NT2/D1 (cell line): Measurements from ENCODE around the gene ABLIM1.

ENCODE experiments used
- DNase-seq: peaks from one replicate; pipeline ENCODE4 v3.0.0-alpha.2; 2011; ENCODE audit warnings: low read depth, low spot score
- H3K27me3 ChIP-seq: 2 replicates; pipeline ENCODE4 v1.6.0; 2011; ENCODE audit warnings: mild to moderate bottlenecking; ENCODE audit not compliant: insufficient read length, insufficient read depth
- H3K36me3 ChIP-seq: 2 replicates; pipeline ENCODE4 v1.6.1; 2011; ENCODE audit warnings: mild to moderate bottlenecking, low read length, mixed read lengths; ENCODE audit not compliant: insufficient read depth, insufficient read length
- H3K4me1 ChIP-seq: 2 replicates; pipeline ENCODE4 v1.5.1; 2011; ENCODE audit not compliant: insufficient read depth, insufficient read length
- H3K4me3 ChIP-seq: 2 replicates; pipeline ENCODE4 v1.5.1; 2011; ENCODE audit warnings: low read depth; ENCODE audit not compliant: insufficient read length
- H3K9ac ChIP-seq: 2 replicates; pipeline ENCODE4 v1.6.0; 2011; ENCODE audit warnings: low read depth; ENCODE audit not compliant: insufficient read length
- H3K9me3 ChIP-seq: 2 replicates; pipeline ENCODE4 v1.5.1; 2011; ENCODE audit warnings: mild to moderate bottlenecking, low read length; ENCODE audit not compliant: insufficient read depth
- SUZ12 ChIP-seq: IDR thresholded peaks from 2 replicates; pipeline ENCODE4 v1.6.1; 2011; ENCODE audit not compliant: insufficient read length, insufficient read depth; ENCODE audit errors: extremely low read depth
- YY1 ChIP-seq: IDR thresholded peaks from 2 replicates; pipeline ENCODE4 v1.6.1; 2011; ENCODE audit not compliant: insufficient read length, insufficient read depth
- ZNF274 ChIP-seq: IDR thresholded peaks from 2 replicates; pipeline ENCODE4 v1.6.1; 2011; ENCODE audit warnings: mild to moderate bottlenecking, low read depth, low read length

The ABLIM1 gene

DNA sequence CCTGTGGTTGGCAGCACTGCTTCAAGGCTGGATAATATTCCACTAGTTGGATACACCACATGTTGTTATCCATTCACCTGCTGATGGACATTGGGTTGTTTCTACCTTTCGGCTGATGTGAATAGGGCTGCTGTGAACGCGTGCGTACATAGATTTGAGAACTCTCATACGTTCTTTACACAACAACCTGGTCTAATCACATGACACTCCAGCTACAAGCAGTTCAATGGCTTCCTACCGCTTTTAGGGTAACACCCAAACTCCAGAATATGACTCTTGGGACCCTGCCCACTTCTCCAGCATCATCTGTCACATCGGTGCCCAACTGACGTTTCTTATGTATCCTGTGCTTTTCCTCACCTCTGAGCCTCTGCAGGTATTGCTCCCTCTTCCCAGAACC, 114.6 kb downstream of the ABLIM1 start:
- TF ChIP-seq SUZ12 (no peak), ZNF274 (no peak), YY1 (no peak)
- Histone ChIP-seq H3K36me3 (peaks cover 24% of the 10 kb centered on the region), H3K9ac (no peak overlapping the region), H3K4me1 (peaks cover 6% of the 10 kb centered on the region), H3K9me3 (no peaks in the 10 kb centered on the region), H3K4me3 (no peak overlapping the region), H3K27me3 (no peaks in the 10 kb centered on the region)
- no peak for DNase-seq

DNA sequence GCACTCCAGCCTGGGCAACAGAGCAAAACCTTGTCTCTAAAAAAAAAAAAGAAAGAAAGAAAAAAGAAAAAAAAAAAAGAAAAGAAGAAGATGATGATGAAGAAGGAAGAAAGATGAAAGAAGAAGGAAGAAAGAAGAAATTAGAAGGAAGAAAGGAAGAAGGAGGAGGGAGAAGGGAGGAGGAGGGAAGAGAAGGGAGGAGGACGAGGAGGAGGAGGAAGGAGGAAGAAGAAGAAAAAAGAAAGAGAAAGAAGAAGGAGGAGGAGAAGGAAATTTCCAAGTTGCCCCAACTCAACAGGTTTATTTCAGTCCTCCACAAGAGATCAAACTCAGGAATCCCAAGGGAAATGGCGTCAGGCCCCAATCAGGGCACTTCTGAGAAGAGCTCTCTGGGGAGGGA, 115.7 kb downstream of the ABLIM1 start:
- H3K27me3 ChIP-seq: no peaks in the 10 kb centered on the region
- H3K9me3 ChIP-seq: no peaks in the 10 kb centered on the region
- no peak for TF ChIP-seq SUZ12
- no peak for TF ChIP-seq ZNF274
- TF ChIP-seq YY1: no peak
- no peak overlapping the region for H3K9ac ChIP-seq
- no peak for DNase-seq
- H3K4me1 ChIP-seq: peaks cover 6% of the 10 kb centered on the region
- H3K4me3 ChIP-seq: no peak overlapping the region
- H3K36me3 ChIP-seq: peaks cover 21% of the 10 kb centered on the region

DNA sequence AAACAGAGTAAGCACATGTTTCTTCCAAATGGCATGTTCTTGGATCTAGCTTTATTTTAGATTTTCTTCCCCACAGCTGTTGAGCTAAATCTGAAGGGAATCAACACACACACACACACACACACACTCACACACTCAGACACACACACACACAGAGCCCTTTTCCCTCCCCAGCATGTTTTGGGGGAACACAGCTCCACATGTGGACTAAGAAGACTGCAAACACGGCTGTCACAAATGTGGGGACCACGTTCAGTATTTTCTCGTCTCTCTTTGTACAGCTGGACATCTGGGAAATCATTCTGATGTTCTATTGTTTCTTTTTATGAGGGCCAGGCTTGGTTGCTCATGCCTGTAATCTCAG, 116.3 kb downstream of the ABLIM1 start:
- no peaks in the 10 kb centered on the region for H3K27me3 ChIP-seq
- H3K9ac ChIP-seq: no peak overlapping the region
- peaks cover 6% of the 10 kb centered on the region for H3K4me1 ChIP-seq
- no peaks in the 10 kb centered on the region; the same call in 1 of the 2 replicates for H3K9me3 ChIP-seq
- H3K4me3 ChIP-seq: no peak overlapping the region
- TF ChIP-seq YY1 (no peak), ZNF274 (no peak), SUZ12 (no peak)
- H3K36me3 ChIP-seq: peaks cover 21% of the 10 kb centered on the region
- DNase-seq: no peak

DNA sequence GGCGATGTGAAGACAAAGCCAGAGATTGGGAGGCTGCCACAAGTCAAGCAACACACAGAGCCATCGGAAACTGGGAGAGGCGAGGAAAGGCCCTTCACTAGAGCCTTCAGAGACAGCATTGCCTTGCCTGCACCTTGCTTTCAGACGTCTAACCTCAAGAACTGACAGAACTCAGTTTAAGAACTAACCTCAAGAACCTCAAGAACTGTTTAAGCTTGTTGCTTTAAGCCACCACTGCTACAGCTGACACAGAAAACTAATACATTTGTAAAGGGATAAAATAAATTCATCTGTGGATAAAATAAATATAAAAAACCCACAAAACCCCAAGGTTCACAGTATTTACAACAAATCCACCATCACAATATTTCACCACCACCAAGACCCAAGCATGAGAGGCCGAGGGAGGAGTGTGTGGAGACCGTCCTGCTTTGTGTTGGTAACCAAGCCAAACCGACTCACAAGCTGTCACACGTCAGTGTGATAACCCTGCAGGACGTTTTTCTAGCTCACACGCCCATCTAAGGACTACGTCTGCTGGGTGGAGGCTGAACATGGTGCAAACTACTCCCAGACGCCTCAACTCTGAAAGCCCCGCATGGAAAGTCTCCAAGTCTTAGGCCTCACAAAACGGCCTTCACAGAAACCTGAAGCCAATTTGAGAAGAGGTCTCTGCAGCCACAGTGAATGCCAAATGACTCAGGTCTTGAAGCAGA, 116.8 kb downstream of the ABLIM1 start:
- no peaks in the 10 kb centered on the region; the same call in 1 of the 2 replicates for H3K9me3 ChIP-seq
- peaks cover 23% of the 10 kb centered on the region for H3K36me3 ChIP-seq
- no peak overlapping the region for H3K9ac ChIP-seq
- H3K27me3 ChIP-seq: no peaks in the 10 kb centered on the region
- H3K4me3 ChIP-seq: no peak overlapping the region
- TF ChIP-seq YY1: no peak
- TF ChIP-seq ZNF274: no peak
- no peak for TF ChIP-seq SUZ12
- no peak for DNase-seq
- H3K4me1 ChIP-seq: peaks cover 6% of the 10 kb centered on the region

DNA sequence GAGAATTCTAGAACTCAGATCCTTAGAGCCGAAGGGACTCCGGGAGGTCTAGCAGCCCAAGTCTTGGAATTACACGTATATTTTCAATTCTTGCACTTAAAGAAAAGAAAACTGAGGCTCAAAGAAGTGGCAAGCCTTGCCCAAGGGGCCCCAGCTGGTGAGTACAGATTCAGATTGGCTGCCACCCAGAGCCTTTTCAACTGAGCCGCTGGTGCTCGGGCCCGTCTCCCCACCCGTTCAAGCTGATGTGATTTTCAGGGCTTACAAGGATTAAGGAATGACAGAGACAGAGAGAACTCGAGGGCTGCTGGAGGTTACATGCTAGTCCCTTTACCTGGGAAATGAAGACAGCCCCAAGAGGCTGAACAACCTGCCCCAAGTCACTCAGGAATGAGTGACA, 117.8 kb downstream of the ABLIM1 start:
- DNase-seq: no peak
- H3K9ac ChIP-seq: no peak overlapping the region
- TF ChIP-seq ZNF274: no peak
- no peak for TF ChIP-seq SUZ12
- TF ChIP-seq YY1: no peak
- no peaks in the 10 kb centered on the region; the same call in 1 of the 2 replicates for H3K9me3 ChIP-seq
- H3K27me3 ChIP-seq: no peaks in the 10 kb centered on the region
- peaks cover 23% of the 10 kb centered on the region for H3K36me3 ChIP-seq
- H3K4me1 ChIP-seq: peaks cover 6% of the 10 kb centered on the region
- no peak overlapping the region for H3K4me3 ChIP-seq

DNA sequence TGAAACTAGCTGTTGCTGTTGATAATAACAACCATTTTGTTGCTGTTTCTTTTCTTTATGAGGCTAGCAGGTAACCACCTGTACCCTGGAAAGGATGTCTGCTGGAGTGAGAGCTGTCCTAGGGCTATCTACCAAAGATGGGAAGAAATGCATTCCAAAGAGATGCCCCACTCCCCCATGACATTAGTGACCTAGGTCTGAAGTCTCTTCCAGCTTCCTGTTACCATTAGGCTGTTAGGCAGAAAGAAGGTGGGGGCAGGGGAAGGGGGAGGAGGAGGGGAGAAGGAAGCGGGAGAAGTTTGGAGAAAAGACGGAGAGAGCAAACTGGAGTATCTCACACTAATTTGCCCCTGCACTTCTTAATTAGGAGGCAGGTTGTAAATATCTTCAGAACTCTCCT, 118.5 kb downstream of the ABLIM1 start:
- Histone ChIP-seq H3K4me1 (peaks cover 6% of the 10 kb centered on the region), H3K9me3 (no peaks in the 10 kb centered on the region; the same call in 1 of the 2 replicates), H3K4me3 (no peak overlapping the region), H3K27me3 (no peaks in the 10 kb centered on the region), H3K36me3 (peaks cover 17% of the 10 kb centered on the region), H3K9ac (no peak overlapping the region)
- DNase-seq: no peak
- TF ChIP-seq ZNF274 (no peak), YY1 (no peak), SUZ12 (no peak)

DNA sequence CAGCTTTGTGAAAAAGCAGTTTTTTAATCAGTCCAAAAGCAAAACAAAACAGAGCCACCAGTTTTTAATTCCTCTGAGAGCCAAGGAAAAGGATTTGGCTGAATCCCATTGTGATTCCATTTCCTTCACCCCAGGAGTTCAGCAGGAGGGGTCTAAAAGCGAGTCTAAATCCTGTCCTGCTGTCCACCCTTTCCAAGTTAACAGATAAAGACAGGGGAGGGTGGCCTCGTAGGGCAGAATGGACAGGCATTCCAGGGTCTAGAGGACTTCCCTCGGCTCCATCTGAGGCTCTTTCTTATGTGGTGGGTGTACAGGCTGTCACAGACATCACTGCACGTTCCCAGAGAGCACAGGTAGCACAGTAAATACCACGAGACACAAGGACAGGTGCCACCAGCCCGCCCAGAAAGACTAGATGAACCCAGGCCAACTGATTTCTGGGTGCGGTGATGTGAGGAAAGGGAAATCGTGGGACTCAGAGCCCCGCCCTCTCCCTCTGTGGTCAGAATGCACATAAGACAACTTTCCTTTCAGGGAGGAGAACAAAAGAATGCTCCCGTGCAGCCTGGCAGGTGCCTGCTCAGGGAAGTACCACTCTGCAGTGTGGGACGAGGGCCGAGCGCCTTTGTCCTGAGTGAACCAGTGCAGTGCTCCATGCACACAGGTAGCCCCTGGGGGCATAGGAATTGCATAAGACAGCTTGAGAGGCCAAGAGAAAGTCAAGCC, 119.7 kb downstream of the ABLIM1 start:
- DNase-seq: no peak
- H3K4me3 ChIP-seq: no peak overlapping the region
- H3K4me1 ChIP-seq: peaks cover 6% of the 10 kb centered on the region
- no peak for TF ChIP-seq ZNF274
- TF ChIP-seq YY1: no peak
- no peak for TF ChIP-seq SUZ12
- H3K27me3 ChIP-seq: no peaks in the 10 kb centered on the region
- H3K36me3 ChIP-seq: peaks cover 10% of the 10 kb centered on the region
- no peaks in the 10 kb centered on the region; the same call in 1 of the 2 replicates for H3K9me3 ChIP-seq
- no peak overlapping the region for H3K9ac ChIP-seq
